Neural progenitor cell (in vitro differentiated cells): ENCODE results near the gene IRS2.

Experiments used
- EZH2 ChIP-seq: fragments of 200-600 bp; sonication (generic); IDR thresholded peaks from 2 replicates; pipeline ENCODE4 v1.6.1; 2017; ENCODE audit warnings: antibody characterized with exemption, mild to moderate bottlenecking, moderate library complexity
- EZH2phosphoT487 ChIP-seq: fragments of 200-600 bp; sonication (generic); IDR thresholded peaks from 2 replicates; pipeline ENCODE4 v1.6.1; 2017; ENCODE audit warnings: antibody characterized with exemption
- TF ChIP-seq, protein P1 (sequence below): fragments of 200-600 bp; sonication (generic); IDR thresholded peaks from 2 replicates; pipeline ENCODE4 v1.5.1; 2017; ENCODE audit warnings: antibody characterized with exemption, mild to moderate bottlenecking

DNA sequence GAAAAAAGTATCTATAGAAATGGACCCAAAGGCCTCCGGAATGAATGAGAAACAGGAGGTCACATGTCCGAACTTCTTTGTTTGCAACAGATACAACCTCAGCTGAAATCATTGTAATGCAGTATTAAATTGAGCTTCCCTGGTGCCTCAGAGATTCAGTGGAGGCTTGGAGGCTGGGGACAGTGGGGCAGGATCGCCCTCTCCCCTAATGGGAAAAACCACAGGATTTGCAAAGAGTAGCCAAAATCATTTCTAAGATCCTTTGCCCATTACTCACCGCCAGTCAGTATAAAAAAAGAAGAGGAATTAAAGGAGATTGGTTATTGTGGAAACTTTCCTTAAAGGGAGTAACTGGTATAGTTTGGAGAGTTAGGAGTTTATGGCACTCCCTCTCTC is 30.4 kb upstream of the IRS2 start:
- TF ChIP-seq EZH2 (no peak), EZH2phosphoT487 (no peak)
- TF ChIP-seq, protein P1, sequence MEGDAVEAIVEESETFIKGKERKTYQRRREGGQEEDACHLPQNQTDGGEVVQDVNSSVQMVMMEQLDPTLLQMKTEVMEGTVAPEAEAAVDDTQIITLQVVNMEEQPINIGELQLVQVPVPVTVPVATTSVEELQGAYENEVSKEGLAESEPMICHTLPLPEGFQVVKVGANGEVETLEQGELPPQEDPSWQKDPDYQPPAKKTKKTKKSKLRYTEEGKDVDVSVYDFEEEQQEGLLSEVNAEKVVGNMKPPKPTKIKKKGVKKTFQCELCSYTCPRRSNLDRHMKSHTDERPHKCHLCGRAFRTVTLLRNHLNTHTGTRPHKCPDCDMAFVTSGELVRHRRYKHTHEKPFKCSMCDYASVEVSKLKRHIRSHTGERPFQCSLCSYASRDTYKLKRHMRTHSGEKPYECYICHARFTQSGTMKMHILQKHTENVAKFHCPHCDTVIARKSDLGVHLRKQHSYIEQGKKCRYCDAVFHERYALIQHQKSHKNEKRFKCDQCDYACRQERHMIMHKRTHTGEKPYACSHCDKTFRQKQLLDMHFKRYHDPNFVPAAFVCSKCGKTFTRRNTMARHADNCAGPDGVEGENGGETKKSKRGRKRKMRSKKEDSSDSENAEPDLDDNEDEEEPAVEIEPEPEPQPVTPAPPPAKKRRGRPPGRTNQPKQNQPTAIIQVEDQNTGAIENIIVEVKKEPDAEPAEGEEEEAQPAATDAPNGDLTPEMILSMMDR = no peak
